Measurements from ENCODE around the gene MSI1.

Gene MSI1

DNA sequence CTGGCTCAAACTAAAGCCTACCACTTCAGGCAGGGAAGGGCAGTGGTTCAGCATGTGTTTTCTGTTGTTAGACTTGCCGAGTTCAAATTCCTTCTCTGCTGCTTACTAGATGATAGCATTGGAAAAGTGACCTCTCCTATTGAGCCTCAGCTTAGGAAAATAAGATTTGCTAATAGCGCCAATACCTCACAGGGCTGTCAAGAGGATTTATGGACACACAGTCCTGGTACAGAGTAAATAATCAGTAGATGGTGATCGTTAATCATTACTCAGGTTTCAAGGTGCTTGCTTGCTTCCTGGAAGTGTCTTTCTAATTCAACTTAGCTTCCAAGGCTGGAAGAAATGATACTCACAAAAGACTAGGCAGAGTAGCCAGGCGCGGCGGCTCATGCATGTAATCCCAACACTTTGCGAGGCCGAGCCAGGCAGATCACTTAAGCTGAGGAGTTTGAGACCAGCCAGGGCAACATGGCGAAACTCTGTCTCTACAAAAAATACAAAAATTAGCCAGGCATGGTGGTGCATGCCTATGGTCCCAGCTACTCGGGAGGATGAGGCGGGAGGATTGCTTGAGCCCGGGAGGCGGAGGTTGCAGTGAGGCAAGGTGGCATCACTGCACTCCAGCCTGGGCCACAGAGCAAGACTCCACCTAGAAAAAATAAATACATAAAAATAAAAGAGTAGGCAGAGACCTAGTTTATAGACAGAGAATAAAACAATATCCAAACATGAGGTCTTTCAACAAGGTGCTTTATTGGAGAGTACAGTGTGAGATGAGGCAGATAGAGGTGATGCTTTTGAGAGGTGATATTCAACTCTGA is 47.4 kb downstream of the MSI1 start:
- no peak for DNase-seq (ENCODE audit: low read depth)

- DNase-seq (ENCODE audit: low read depth): peak; percentile 99
Measured at GRCh38 chr12:120317224-120318105, 51.5 kb downstream of the MSI1 start.

GRCh38 chr12:120316798-120317223 is 52.2 kb downstream of the MSI1 start:
- DNase-seq (ENCODE audit: low read depth): no peak

GRCh38 chr12:120314220-120314619 is 54.7 kb downstream of the MSI1 start:
- DNase-seq (ENCODE audit: low read depth): no peak

DNA sequence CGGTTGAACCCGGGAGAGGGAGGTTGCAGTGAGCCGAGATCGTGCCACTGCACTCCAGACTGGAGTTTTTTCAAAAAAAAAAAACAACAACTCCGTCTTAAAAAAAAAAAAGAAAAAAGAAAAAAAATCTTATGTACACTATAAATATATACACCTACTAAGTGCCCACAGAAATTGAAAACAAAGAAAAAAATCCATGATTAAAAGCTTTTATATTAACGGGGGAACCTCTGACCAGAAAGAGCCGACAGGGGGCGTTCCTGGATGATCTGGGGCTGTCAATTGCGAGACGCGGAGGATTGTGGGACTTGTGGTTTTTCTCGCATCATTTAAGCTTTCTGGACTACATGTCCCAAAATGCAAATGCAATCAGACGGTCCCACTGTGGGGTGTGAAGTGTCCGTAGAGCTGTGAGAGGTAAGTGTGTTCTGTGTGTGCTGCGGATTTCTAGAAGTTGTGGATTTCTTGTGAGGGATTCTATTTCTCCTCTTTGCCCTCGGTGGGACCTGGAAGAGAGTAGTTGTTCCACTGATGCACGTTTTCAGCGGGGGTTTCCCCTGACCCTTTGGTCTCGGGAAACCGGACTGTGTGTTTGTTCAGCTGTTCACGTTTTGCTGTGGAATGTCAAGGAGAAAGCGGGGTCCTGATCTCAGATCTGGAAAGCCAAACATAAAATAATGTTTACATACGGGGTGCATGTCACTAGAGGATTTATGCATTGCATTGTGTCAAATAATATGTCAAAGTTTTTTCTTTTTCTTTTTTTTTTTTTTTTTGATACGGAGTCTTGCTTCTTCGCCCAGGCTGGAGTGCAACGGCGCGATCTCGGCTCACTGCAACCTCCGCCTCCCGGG is 66.8 kb downstream of the MSI1 start, which contains the start of gene SIRT4:
TSS of gene SIRT4 (plus strand) at position 360 of the 854 bp plus-strand sequence. CDS start 1,241 bp downstream, outside the sequence.
- DNase-seq (ENCODE audit: low read depth): peak; percentile 87

- peak; percentile 48 for DNase-seq (ENCODE audit: low read depth)
Measured at GRCh38 chr12:120292661-120293531, 76.1 kb downstream of the MSI1 start, which contains the start of gene RNU4-1. Gene RNU4-1 (minus strand): TSS chr12:120293237.

- DNase-seq (ENCODE audit: low read depth): no peak
Measured at GRCh38 chr12:120292411-120292660, 76.6 kb downstream of the MSI1 start.
